NCI-H128 (cell line): ENCODE data around the gene PBLD.

Experiments
- DNase-seq: peaks from one replicate; lab custom pipeline; 2025; ENCODE audit not compliant: unreplicated experiment; lab: John Stamatoyannopoulos, UW

Gene PBLD

DNA sequence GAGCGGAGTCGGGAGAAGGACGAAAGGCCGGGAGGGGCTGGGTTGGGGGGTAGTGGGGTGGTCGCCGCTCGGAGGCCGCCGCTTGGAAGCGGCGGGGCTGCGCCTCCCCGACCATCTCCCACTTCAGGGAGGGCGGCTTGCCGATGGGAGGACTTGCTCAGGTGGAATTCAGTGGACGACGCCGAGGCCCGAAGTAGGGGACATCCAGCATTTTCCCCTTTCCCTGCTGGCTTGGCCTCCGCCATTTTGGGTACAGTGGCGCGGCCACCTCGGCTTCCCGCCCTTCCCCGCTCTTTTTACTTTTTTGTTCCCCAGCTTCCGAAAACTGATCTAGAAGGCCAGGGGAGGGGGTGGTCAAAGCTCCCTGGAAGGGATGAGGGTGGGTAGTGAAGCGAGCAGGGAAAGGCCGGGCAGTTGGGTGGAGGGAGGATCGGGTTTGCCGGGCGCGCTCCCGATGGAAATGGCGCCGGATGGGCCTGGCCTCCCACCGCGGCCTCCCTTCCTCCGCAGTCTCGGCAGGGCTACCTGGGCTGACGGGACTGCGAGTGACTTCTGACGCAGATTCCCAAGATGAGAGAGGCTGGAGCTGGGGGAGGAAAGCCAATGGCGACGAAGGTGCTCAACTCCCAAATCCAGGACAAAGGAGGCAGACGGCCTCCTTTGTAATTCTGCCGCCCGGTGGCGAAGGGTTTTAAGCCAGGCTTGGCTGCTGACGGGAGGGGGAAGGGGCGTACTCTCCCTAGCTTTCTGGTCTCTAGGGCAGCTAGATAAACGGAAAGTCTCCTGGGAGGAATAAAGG lies at the start of gene PBLD:
TSS of gene PBLD (minus strand) at position 670 of the 799 bp plus-strand sequence. CDS start 26,084 bp downstream, outside the sequence.
- peak; percentile 37 for DNase-seq

DNA sequence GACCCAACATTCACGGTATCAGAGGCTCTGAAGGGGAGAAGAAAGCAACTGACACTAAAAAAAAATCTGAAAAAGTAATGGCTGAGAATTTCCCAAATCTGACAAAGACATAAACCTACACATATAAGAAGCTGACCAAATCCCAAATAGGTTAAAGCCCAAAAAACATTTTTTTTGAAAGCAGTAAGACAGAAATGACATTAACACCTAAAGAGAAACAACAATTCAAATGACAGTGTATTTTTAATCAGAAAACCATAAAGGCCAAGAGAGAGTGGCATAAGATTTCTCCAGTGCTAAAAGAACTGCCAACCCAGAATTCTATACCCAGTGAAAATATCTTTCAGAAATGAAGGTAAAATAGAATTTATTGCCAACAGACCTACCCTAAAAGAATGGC lies 38.9 kb upstream of the PBLD start:
- no peak for DNase-seq

DNA sequence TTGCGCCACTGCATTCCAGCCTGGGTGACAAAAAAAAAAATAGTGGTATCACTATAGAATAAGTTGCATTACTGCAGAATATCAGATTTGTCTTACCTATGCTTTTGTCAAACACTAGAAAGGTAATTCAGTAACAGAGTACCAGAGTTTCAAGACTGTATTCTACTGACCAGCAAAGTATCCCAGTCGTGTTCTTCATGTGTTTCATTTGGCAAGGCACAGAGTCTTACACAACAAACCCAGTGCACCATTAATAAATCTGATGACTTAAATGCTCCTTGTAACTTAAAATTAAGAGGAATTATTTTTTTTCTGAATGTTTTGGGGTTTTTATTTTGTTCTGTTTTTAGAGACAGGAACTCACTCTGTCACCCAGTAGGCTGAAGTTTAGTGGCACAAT lies 34.4 kb upstream of the PBLD start:
- DNase-seq, result no peak

DNA sequence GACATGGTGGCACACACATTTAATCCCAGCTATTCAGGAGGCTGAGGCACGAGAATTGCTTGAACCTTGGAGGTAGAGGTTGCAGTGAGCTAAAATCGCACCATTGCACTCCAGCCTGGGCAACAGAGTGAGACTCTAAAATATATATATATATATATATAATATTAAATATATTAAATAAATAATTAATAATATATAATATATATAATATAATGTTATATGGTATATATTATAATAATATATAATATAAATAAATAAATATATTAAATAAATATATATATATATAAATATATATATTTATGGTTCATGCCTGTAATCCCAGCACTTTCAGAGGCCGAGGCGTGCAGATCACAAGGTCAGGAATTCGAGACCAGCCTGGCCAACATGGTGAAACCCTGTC lies 33.9 kb upstream of the PBLD start:
- DNase-seq, result no peak

DNA sequence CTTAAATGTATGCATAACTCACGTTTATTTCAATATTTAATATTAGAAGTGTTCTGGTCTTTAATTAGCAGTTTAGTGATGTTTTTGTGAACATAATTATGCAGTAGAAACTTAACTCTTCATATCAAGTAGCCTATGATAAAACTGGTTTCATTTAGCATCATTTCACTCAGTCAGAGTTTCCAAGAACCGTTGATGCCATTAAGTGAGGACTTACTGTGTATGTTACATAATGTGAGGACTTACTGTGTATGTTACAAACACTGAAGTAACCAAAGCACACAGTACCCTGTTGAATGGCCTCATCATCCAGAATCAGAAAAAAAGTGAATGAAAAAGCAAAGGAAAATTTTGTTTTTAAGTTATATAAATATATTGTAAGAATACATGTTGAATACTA lies 32.9 kb upstream of the PBLD start:
- no peak for DNase-seq

DNA sequence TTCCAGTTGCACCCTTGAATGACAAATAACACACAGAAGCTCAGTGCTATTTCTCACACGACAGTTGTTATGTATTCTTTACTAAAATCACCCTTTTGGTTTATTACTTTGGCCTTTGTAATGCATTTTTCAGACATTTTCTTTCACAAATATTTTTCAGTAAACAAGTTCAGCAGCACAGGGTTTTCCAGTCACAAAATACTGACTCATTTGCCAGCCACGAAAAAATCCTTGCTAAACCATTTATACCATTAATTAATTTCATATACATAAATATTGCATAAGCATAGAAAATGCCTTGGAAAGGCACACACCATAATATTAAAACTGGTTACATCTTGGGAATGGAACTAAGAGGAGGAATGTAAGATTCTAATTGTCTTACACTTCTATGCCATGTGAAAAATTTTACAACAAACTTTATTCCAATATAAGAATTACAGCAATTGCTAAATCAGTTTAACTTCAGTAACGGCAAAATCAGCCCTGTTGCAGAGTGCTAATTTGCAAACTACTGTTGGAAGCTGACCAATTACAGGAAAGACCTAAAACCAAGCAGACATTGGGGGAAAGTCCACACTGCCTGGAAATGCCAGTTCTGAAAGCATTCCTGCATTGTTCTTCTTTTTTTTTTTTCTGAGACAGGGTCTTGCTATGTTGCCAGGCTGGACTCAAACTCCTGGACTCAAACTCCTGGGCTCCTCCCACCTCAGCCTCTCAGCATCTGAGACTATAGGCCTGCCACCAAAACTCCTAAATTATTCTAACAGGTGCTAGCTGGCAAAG lies 31.6 kb upstream of the PBLD start:
- no peak for DNase-seq

DNA sequence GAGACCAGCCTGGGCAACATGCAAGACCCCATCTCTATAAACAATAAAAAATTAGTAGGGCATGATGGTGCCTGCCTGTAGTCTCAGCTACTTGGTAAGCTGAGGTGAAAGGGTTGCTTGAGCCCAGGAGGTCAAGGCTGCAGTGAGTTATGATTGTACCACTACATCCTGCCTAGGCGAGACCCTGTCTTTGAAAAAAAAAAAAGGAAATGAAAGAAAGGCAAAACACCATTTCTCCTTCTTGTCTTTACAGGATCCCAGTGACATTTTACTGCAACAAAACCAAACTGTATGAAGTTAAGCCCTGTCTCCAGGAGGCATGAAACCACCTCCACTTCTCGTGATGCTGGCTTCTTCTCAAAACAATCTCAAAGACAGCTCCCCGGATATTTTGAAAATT lies 29.9 kb upstream of the PBLD start:
- no peak for DNase-seq

DNA sequence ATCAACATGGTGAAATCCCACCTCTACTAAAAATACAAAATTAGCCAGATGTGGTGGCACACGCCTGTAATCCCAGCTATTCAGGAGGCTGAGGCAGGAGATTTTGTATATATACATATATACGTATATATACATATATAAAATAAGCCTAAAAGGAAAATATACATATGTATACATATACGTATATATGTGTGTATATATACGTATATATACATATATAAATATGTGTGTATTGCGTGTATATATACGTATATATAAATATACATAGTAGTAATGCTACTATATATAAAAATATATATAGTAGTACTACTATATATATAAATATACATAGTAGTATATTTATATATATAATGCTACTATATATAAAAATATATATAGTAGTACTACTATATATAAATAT lies 26.5 kb upstream of the PBLD start:
- no peak for DNase-seq

DNA sequence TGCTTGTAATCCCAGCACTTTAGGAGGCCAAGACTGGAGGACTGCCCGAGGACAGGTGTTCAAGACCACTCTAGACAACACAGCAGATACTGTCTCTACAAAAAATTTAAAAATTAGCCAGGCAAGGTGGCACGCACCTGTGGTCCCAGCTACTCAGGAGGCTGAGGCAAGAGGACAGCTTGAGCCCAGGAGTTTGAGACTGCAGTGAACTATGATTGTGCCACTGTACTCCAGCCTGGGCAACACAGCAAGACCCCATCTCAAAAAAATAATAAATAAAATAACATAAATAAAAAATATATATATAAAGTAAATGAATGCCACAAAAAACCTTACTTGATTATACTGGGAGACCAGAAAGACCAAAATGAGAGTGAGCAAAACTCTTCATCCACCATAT lies 20.8 kb upstream of the PBLD start:
- DNase-seq, result no peak

DNA sequence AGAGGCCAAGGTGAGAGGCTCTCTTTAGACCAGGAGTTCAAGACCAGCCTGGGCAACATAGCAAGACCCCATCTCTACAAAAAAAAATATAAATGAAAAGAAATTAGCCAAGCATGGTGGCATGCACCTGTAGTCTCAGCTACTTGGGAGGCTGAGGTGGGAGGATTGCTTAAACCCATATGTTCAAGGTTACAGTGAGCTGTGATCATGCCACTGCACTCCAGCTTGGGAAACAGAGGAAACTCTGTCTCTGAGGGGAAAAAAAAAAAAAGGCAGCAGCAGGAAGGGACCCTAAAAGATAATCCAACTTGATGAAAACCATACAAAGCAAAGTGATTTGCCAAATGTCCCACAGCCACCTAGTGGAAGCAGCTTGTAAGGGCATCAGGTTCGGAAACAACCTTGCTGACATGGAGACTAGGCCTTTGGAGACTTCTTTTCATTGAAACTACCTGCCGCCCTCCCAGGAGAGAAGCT lies 15.6 kb upstream of the PBLD start:
- DNase-seq, result no peak

DNA sequence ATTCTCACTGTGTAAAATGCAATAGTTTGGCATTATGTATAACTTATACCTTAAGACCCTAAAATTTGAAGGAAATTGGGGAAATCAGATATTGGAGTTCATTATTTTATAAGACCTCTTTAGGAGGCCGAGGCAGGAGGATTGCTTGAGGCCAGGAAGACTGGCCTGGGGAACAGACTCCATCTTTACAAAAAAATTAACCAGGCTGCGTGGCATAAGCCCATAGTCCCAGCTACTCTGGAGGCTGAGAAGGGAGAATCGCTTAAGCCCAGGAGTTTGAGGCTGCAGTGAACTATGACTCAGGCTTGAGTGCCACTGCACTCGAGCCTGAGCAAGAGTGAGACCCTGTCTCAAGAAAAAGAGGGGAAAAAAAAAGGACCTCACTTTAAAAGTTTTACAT lies 14.0 kb upstream of the PBLD start:
- DNase-seq, result no peak

DNA sequence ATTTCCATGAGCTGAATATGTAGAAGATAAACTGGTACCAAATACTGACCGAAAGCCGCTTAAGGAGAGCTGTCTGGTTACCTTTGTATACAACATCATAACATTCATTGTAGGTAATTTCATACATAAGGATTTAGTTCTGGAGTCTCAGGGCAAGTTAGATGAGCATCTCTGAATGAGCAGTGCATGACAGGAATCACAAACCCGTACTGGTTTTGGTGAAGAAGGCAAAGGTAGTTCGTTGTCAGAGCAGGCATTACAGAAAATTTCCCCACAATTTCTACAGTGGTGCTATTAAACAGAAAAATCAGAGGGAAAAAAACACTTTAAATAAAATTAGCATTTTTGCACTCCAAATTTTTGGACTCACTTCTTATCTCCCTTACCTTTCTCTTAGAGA lies 12.9 kb upstream of the PBLD start:
- no peak for DNase-seq

DNA sequence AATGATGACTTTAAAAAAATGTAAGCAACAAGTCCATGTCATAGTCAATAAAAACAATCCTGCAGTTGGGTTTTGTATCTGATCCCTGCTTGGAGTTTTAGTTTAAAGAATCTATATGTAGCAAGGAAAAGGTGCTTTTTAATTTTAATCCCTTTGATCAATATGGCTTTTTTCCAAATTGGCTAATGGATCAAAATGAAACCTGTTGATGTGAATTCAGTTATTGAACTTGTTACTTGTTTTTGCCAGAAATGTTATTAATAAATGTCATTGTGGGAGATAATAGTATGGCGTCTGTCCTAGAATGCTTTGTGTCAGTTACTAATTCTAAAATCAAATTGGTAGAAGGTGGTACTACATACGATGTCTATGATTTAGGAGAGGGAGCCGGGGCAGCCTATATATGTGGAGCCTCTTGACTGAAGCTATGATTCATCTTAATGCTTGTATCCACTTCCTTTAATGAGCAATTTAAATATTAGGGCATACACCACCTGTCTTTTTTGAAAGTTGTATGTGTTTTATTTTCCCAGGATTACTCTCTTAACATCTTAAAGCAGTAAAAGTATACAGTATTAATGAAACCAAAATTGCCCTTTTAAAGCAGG lies 10.3 kb upstream of the PBLD start:
- DNase-seq, result no peak

DNA sequence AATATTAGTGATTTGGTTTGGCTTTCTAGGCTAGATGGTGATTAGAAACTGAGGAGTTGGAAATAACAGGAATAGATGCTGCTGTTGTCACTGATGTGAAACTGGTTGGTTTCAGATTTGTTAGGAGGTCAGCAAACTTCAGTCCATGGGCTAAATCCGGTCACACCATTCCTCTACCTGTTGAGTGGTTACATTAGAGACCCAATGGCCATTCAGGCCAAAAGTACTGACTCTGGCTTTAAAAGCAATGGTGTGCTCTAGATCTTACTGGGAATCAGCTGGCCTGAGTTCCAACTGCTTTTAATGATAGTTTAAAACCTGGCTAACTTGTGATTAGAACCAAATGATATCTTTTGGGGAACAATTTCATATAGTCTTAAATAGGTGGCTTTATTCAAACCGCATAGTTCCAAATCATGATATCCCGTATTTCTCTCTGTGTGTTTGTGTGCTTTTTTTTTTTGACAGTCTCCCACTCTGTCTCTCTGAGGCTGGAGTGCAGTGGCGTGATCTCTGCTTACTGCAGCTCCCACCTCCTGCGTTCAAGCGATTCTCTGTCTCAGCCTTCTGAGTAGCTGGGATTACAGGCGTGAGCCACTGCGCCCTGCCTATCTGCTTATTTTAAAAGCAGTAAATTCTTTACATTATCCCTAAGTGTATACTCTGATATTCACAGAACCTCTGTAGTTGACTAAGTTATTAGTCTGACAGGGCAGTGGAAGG lies 7.8 kb upstream of the PBLD start:
- no peak for DNase-seq

DNA sequence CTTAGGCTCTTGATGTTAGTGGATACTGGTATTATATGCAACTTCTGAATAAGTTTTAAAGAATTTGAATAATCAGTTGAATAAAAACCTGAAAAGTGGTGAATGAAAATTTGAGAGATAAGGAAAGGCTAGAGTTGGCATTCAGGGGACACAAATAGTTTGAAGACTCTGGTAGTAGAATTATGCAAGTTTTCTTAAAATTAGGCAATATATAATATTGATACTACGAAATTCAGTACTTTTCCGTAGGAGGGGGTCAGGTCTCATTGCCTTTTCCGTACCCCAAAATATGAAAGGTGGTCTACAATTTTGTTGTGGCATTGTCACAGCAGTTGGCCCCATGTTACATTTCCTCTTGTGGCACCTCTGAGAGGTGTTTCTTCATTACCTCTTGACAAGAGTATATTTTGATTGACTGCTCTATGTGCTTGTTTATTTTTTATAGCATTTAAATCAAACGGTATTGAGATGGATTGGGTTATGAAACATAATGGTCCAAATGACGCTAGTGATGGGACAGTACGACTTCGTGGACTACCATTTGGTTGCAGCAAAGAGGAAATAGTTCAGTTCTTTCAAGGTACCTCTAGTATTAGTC lies 4.1 kb upstream of the PBLD start:
- DNase-seq, result no peak

DNA sequence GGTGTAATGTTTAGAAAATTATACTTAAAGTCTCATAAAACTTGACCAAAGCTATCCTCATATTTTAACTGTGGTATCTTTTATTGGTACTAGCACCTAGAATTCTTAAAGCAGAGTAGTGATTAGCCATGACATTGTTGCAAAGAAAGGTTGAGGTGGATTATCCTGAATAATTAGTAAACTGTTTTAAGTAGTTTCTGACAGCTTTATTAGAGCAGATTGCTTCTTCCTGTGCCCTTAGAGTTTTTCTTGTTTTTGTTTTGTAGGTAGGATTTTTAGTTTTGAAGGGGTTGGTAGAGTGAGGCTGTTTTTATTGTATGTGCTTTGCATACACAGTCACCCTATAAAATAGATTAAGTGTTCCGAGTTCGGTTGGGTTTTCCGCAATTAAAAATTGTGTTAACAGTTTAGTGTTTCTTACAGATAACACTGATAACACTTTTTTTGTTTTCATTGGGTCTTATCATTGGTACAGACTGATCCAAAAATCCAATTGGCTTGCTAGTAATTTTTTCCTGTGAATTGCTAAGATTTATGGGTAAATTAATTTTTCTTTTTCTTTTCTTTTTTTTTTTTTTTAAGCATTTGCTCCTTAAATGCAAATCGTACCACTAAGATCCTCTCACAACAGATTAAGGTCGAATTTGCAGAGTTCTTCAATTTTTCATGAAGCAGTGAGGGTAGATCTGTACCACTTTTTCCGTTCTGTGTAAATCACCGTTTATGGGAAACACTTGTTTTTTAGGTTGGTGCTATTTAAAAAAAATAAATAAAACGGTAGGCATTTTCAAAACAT lies 2.1 kb upstream of the PBLD start:
- no peak for DNase-seq

DNA sequence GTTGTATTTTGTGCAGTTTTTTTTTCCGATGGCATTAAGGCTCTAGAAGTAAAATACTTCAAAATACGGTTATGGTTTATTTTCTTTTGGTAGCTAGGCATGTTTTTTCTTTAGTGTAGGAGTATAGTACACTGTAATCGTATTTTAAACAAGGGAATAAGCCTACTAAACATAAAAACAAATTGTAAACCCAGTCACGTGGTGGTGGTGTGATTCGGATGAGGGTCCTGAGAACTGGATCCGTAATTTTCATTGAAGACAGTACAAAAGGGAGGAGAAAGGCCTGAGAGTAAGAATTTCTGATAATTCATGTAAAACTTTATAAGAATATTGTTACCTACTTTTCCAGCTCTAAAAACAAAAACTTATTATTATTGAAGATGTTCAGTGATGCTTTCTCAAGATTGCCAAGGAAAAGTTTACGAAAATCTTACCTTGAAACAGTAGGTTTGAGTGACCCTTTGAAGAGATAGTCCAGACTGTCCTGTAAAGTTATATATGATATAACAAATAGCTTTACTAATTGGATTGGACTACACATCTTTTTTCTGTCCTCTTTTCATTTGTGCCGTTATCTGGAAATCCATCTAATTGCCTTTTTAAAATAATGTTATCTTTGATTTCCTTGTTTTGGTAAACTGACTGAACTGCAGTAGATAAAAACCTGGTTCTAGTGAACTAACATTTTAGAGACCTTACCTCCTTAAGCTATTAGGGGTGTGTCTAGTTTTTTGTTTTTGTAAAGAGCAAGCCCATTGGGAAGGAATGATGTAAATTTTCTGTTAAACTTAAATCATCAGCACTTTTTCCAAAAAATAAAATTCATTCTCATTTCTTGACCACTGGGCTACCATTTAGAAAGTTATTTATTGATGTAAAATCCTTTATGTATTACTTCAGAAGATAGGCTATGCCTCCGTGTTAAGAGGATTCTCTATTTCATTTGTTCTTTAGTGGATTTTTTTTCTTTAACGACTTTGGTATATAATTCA lies 1.0 kb upstream of the PBLD start:
- DNase-seq, result no peak

DNA sequence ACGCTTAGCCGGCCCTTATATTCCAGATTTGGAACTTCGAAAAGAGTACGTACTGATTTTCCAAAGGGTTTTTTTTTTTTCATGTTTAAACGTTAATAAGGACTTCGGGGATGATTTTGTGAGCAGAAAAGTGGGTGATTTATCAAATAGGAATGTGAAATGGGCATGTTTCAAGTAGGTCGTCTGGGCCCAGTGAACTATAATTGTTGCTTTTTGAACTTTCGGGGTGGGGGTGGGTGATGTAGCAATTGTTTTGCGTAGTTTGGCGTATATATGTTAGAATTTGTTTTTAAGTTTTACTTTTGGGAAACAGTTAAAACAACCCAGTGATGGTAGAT lies 299 bp upstream of the PBLD start:
- no peak for DNase-seq
